H1 (cell line): Measurements from ENCODE around the gene ABCC9. TPM values are rescaled to one million over a fixed set of nuclear protein-coding genes. Genes with fewer than 3 reads are reported as not detected.

ENCODE experiments used
- ATF2 ChIP-seq: IDR thresholded peaks from 2 replicates; pipeline ENCODE4 v1.6.1; 2012; ENCODE audit warnings: low read length, inconsistent platforms
- polyA plus RNA-seq, 7 experiments: library from polyadenylated mRNA; depleted of rRNA in 3 of 7; stranded (reverse) in 5 of 7; unstranded in 2 of 7; fragments of >200 nt in 5 of 7; fragments of 200-250 nt in 2 of 7; gene quantifications; 1 replicate in 5 of 7; 2 replicates in 1 of 7; 4 replicates in 1 of 7; pipeline versions ENCODE4 v1.2.1 to v1.2.3, GENCODE V29; 2011 to 2013; ENCODE audit warnings: missing spikeins in 2 of 7, mixed read lengths in 2 of 7
- total RNA-seq: library from RNA; stranded (reverse); fragmentation: NEBNext Ultra II Directional; extraction: Animal tissue kit (Norgen Biotek cat#: 25700); gene quantifications from 2 replicates; pipeline ENCODE4 v1.2.1, GENCODE V29; 2021
- TF ChIP-seq, protein P1 (sequence below): IDR thresholded peaks from 2 replicates; pipeline ENCODE4 v1.6.1; 2012; ENCODE audit warnings: inconsistent platforms

Gene ABCC9
- total and polyA plus RNA-seq, 2 of the 8 experiments (the other 6 are each of a cell fraction or from before 2014, with no cell fraction given) = under 0.01 TPM; not detected in 1

DNA sequence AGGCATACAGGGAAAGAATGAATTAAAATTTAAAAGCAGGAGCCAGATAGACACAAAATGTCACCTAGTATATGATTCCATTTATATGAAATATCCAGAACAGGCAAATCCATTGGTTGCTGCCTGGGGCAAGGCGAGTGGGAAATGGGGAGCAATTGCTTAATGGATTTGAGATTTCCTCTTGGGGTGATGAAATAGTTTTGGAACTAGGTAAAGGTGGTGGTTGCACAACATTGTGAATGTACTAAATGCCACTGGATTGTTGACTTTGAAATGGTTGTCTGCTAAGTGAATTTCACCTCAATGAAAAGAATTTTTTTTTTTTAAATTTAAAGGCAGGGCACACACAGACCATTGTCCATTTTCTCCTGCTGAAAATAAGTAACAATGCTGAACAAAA lies 61.9 kb downstream of the ABCC9 start (continued):
- TF ChIP-seq, protein P1, sequence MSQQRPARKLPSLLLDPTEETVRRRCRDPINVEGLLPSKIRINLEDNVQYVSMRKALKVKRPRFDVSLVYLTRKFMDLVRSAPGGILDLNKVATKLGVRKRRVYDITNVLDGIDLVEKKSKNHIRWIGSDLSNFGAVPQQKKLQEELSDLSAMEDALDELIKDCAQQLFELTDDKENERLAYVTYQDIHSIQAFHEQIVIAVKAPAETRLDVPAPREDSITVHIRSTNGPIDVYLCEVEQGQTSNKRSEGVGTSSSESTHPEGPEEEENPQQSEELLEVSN = no peak
- no peak for TF ChIP-seq ATF2
